HepG2 (cell line): Measurements from ENCODE around the gene SLC9A8. TPM values are rescaled to one million over a fixed set of nuclear protein-coding genes. Genes with fewer than 3 reads are reported as not detected.

Source experiments
- ADNP ChIP-seq: sonication (generic); formaldehyde crosslinking; IDR thresholded peaks from 2 replicates; pipeline ENCODE4 v1.4.0; 2020; ENCODE audit warnings: missing genetic modification reagents
- AKAP8 ChIP-seq: sonication (generic); formaldehyde crosslinking; IDR thresholded peaks from 2 replicates; pipeline ENCODE4 v1.5.1; 2020; ENCODE audit warnings: mild to moderate bottlenecking, missing genetic modification reagents
- CBFB ChIP-seq: sonication (generic); formaldehyde crosslinking; IDR thresholded peaks from 2 replicates; pipeline ENCODE4 v1.4.0; 2020; ENCODE audit warnings: missing genetic modification reagents
- ESRRA ChIP-seq: sonication (generic); formaldehyde crosslinking; IDR thresholded peaks from 2 replicates; pipeline ENCODE4 v1.5.1; 2020; ENCODE audit warnings: mild to moderate bottlenecking, low read depth, missing genetic modification reagents
- FLYWCH1 ChIP-seq: sonication (generic); formaldehyde crosslinking; IDR thresholded peaks from 2 replicates; pipeline ENCODE4 v1.8.1; 2023; ENCODE audit warnings: mild to moderate bottlenecking, missing genetic modification reagents
- FOXO1 ChIP-seq: sonication (generic); formaldehyde crosslinking; IDR thresholded peaks from 2 replicates; pipeline ENCODE4 v1.4.0; 2020; ENCODE audit warnings: missing genetic modification reagents
- FOXP1 ChIP-seq, 2 experiments: fragments of 450-650 bp in 1 of 2; IDR thresholded peaks; 2 replicates each; pipeline ENCODE4 v1.6.1; 2017 to 2018; ENCODE audit warnings: antibody characterized with exemption in 1 of 2
- HMGA1 ChIP-seq: sonication (generic); formaldehyde crosslinking; conservative IDR thresholded peaks from 2 replicates; pipeline ENCODE4 v1.4.0; 2020; ENCODE audit warnings: missing genetic modification reagents
- HOXA5 ChIP-seq: sonication (generic); formaldehyde crosslinking; IDR thresholded peaks from 2 replicates; pipeline ENCODE4 v1.4.0; 2020; ENCODE audit warnings: missing genetic modification reagents
- MIXL1 ChIP-seq: IDR thresholded peaks from 2 replicates; pipeline ENCODE4 v1.6.1; 2016
- MTA1 ChIP-seq: sonication (generic); formaldehyde crosslinking; IDR thresholded peaks from 2 replicates; pipeline ENCODE4 v1.4.0; 2020; ENCODE audit warnings: missing genetic modification reagents, mild to moderate bottlenecking, borderline replicate concordance
- PHF20 ChIP-seq: sonication (generic); formaldehyde crosslinking; IDR thresholded peaks from 2 replicates; pipeline ENCODE4 v1.5.0; 2020; ENCODE audit warnings: mild to moderate bottlenecking, missing genetic modification reagents
- SIN3B ChIP-seq: fragments of 150-350 bp; IDR thresholded peaks from 2 replicates; pipeline ENCODE4 v1.6.1; 2014; ENCODE audit warnings: low read length
- TCF12 ChIP-seq, 2 experiments: fragments of 450-650 bp in 1 of 2; sonication (generic) in 1 of 2; formaldehyde crosslinking in 1 of 2; IDR thresholded peaks; 2 replicates each; pipeline versions ENCODE4 v1.6.1 to v1.8.0; 2017 to 2022; ENCODE audit warnings: antibody characterized with exemption in 1 of 2, mild to moderate bottlenecking in 1 of 2, missing genetic modification reagents in 1 of 2, moderate library complexity in 1 of 2
- ZKSCAN1 ChIP-seq: fragments of 150-350 bp; IDR thresholded peaks from 2 replicates; pipeline ENCODE4 v1.6.1; 2014; ENCODE audit warnings: low read length
- ZNF292 ChIP-seq: sonication (generic); formaldehyde crosslinking; IDR thresholded peaks from 2 replicates; pipeline ENCODE4 v1.8.1; 2022; ENCODE audit warnings: mild to moderate bottlenecking, low read depth, missing genetic modification reagents, borderline replicate concordance
- polyA plus RNA-seq, 8 experiments: library from polyadenylated mRNA; depleted of rRNA in 3 of 8; stranded (reverse) in 7 of 8; unstranded in 1 of 8; fragments of >200 nt; fragmentation: Illumina TruSeq in 4 of 8; extraction: Trizol in 4 of 8; gene quantifications; 2 replicates each; pipeline versions ENCODE4 v1.2.1 to v1.2.3, GENCODE V29; 2011 to 2016; ENCODE audit warnings: low read depth in 4 of 8, missing spikeins in 1 of 8, mixed read lengths in 1 of 8; ENCODE audit not compliant: insufficient read depth in 1 of 8
- total RNA-seq, 5 experiments: library from RNA; depleted of rRNA; stranded (reverse); fragments of >200 nt; fragmentation: Illumina TruSeq; extraction: Trizol; gene quantifications; 2 replicates each; pipeline ENCODE4 v1.2.3, GENCODE V29; 2016; ENCODE audit warnings: low read depth in 1 of 5
- TF ChIP-seq, protein P1 (sequence below): sonication (generic); formaldehyde crosslinking; IDR thresholded peaks from 2 replicates; pipeline ENCODE4 v1.8.0; 2022; ENCODE audit warnings: low read depth, missing genetic modification reagents
- TF ChIP-seq, protein P2 (sequence below): sonication (generic); formaldehyde crosslinking; IDR thresholded peaks from 2 replicates; pipeline ENCODE4 v1.5.0; 2020; ENCODE audit warnings: missing genetic modification reagents
- TF ChIP-seq, protein P3 (sequence below): sonication (generic); formaldehyde crosslinking; IDR thresholded peaks from 2 replicates; pipeline ENCODE4 v1.8.0; 2022; ENCODE audit warnings: mild to moderate bottlenecking, missing genetic modification reagents, borderline replicate concordance
- TF ChIP-seq, protein P4 (sequence below): sonication (generic); formaldehyde crosslinking; IDR thresholded peaks from 2 replicates; pipeline ENCODE4 v1.4.0; 2020; ENCODE audit warnings: missing genetic modification reagents; ENCODE audit errors: not compliant biosample characterization
- TF ChIP-seq, protein P5 (sequence below): sonication (generic); formaldehyde crosslinking; IDR thresholded peaks from 2 replicates; pipeline ENCODE4 v1.8.1; 2022; ENCODE audit warnings: low read depth, mild to moderate bottlenecking, missing genetic modification reagents

The SLC9A8 gene
- total and polyA plus RNA-seq, 2 of the 13 experiments (the other 11 are each of a cell fraction or from before 2014, with no cell fraction given): 4.1 to 7.4 TPM

DNA sequence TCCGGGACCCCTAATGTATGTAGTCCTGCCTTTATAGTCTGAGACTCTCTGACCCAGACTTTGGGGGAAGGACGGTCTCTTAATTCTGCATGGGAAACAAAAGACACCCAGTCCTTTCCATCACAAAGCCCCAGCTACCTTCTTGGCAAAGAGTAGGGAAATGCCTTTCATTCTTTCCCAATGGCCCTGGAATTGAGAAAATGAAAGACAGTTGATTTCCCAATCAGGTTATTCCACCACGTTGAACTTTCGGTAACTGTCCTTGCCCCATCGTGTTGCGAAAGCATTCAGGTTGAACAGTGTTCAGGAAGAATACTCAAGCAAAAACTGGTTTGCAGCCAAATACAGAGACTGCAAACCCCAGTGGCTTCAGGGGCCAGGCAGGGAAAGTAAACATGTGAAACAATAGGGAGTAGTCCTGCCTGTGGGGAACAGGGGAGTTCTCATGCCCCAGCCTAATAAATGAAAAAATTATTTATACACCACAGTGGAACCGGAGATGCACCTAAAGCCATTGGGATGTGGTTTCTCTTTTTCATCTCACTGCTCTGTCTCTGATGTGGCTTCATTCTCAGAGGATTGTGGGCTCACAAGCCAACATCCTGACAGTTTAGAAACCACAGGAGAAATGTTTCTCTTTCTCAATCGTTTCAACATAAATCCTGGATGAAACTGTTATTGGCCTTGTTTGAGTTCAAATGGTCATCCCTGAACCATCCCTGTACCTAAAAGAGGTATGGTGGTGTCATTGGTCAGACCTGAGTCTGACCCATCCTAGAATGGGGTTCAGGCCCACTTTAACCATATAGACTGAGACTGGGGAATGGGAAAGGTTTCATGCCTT is 44.2 kb upstream of the SLC9A8 start (continued):
- TF ChIP-seq TCF12 (IDR thresholded peaks at IDR 0.05) (no peak), TCF12 (CRISPR knock-in tag; IDR thresholded peaks at IDR 0.05) (peak; percentile 88; the same call in 1 of the 2 replicates), AKAP8 (CRISPR knock-in tag) (peak; percentile 90), ZNF292 (CRISPR knock-in tag) (peak; percentile 99; the same call in 1 of the 2 replicates), PHF20 (no peak), HOXA5 (CRISPR knock-in tag) (peak; percentile 97), FLYWCH1 (CRISPR knock-in tag) (no peak; the same call in 1 of the 2 replicates), ADNP (no peak), FOXO1 (CRISPR knock-in tag) (peak; percentile 99), CBFB (CRISPR knock-in tag) (peak; percentile 91), MIXL1 (peak; percentile 98), MTA1 (CRISPR knock-in tag) (peak; percentile 26; the same call in 1 of the 2 replicates), SIN3B (no peak), FOXP1 (IDR thresholded peaks at IDR 0.05) (peak; percentile 73), FOXP1 (CRISPR knock-in tag; IDR thresholded peaks at IDR 0.05) (peak; percentile 98), HMGA1 (CRISPR knock-in tag) (no peak), ZKSCAN1 (no peak), ESRRA (CRISPR knock-in tag) (peak; percentile 93)
- TF ChIP-seq, protein P1, sequence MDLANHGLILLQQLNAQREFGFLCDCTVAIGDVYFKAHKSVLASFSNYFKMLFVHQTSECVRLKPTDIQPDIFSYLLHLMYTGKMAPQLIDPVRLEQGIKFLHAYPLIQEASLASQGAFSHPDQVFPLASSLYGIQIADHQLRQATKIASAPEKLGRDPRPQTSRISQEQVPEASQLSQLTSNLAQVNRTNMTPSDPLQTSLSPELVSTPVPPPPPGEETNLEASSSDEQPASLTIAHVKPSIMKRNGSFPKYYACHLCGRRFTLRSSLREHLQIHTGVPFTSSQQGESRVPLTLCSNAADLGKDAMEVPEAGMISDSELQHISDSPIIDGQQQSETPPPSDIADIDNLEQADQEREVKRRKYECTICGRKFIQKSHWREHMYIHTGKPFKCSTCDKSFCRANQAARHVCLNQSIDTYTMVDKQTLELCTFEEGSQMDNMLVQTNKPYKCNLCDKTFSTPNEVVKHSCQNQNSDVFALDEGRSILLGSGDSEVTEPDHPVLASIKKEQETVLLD (CRISPR knock-in tag): 0 out of 2 replicates have a peak, but pooled peaks have one; percentile 46
- TF ChIP-seq, protein P2, sequence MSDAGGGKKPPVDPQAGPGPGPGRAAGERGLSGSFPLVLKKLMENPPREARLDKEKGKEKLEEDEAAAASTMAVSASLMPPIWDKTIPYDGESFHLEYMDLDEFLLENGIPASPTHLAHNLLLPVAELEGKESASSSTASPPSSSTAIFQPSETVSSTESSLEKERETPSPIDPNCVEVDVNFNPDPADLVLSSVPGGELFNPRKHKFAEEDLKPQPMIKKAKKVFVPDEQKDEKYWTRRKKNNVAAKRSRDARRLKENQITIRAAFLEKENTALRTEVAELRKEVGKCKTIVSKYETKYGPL (CRISPR knock-in tag): peak; percentile 88
- TF ChIP-seq, protein P3, sequence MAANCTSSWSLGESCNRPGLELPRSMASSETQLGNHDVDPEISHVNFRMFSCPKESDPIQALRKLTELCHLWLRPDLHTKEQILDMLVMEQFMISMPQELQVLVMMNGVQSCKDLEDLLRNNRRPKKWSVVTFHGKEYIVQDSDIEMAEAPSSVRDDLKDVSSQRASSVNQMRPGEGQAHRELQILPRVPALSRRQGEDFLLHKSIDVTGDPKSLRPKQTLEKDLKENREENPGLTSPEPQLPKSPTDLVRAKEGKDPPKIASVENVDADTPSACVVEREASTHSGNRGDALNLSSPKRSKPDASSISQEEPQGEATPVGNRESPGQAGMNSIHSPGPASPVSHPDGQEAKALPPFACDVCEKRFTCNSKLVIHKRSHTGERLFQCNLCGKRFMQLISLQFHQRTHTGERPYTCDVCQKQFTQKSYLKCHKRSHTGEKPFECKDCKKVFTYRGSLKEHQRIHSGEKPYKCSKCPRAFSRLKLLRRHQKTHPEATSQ (CRISPR knock-in tag): peak; percentile 94
- TF ChIP-seq, protein P4, sequence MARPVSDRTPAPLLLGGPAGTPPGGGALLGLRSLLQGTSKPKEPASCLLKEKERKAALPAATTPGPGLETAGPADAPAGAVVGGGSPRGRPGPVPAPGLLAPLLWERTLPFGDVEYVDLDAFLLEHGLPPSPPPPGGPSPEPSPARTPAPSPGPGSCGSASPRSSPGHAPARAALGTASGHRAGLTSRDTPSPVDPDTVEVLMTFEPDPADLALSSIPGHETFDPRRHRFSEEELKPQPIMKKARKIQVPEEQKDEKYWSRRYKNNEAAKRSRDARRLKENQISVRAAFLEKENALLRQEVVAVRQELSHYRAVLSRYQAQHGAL (CRISPR knock-in tag): peak; percentile 60
- TF ChIP-seq, protein P5, sequence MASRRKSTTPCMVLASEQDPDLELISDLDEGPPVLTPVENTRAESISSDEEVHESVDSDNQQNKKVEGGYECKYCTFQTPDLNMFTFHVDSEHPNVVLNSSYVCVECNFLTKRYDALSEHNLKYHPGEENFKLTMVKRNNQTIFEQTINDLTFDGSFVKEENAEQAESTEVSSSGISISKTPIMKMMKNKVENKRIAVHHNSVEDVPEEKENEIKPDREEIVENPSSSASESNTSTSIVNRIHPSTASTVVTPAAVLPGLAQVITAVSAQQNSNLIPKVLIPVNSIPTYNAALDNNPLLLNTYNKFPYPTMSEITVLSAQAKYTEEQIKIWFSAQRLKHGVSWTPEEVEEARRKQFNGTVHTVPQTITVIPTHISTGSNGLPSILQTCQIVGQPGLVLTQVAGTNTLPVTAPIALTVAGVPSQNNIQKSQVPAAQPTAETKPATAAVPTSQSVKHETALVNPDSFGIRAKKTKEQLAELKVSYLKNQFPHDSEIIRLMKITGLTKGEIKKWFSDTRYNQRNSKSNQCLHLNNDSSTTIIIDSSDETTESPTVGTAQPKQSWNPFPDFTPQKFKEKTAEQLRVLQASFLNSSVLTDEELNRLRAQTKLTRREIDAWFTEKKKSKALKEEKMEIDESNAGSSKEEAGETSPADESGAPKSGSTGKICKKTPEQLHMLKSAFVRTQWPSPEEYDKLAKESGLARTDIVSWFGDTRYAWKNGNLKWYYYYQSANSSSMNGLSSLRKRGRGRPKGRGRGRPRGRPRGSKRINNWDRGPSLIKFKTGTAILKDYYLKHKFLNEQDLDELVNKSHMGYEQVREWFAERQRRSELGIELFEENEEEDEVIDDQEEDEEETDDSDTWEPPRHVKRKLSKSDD (CRISPR knock-in tag): peak; percentile 98
